Hepatocyte (in vitro differentiated cells): Measurements from ENCODE around the gene NBPF10.
"Not testable (repeated sequence)": the region's sequence is repeated elsewhere in the genome, so short reads cannot be mapped to it uniquely, and the experiment has no call there.

Experiments used
- EZH2 ChIP-seq: fragments of 200-600 bp; sonication (generic); IDR thresholded peaks from 2 replicates; pipeline ENCODE4 v1.6.1; 2016; ENCODE audit warnings: antibody characterized with exemption, mild to moderate bottlenecking, borderline replicate concordance
- EZH2phosphoT487 ChIP-seq: fragments of 200-600 bp; sonication (generic); IDR thresholded peaks from one replicate; pipeline ENCODE4 v1.6.1; 2018; ENCODE audit warnings: antibody characterized with exemption, mild to moderate bottlenecking, low read depth, moderate library complexity; ENCODE audit not compliant: unreplicated experiment, severe bottlenecking
- TF ChIP-seq, protein P1 (sequence below): fragments of 200-600 bp; sonication (generic); IDR thresholded peaks from 2 replicates; pipeline ENCODE4 v1.5.1; 2016; ENCODE audit warnings: antibody characterized with exemption, mild to moderate bottlenecking; ENCODE audit not compliant: poor library complexity

DNA sequence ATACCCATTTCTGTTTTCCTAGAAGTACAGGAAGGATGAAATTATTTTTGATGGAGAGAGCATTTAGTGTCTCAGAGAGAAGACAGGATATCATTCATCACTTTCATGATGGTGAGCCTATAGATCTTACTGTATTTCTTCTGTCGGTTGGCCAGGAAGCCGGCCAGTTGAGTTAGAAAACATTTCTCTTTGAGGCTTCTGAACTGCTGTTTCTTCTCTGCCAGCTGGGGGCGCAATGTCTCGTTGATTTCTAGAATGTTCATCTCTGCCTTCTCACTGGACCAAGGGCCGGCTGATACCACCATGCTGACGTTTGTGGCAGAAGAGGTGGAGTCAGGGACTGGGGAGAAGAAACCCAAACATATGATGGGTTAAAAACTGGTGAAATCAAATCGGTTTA, at the start of gene NBPF10:
- TF ChIP-seq EZH2, EZH2phosphoT487: not testable (repeated sequence)
- TF ChIP-seq, protein P1, sequence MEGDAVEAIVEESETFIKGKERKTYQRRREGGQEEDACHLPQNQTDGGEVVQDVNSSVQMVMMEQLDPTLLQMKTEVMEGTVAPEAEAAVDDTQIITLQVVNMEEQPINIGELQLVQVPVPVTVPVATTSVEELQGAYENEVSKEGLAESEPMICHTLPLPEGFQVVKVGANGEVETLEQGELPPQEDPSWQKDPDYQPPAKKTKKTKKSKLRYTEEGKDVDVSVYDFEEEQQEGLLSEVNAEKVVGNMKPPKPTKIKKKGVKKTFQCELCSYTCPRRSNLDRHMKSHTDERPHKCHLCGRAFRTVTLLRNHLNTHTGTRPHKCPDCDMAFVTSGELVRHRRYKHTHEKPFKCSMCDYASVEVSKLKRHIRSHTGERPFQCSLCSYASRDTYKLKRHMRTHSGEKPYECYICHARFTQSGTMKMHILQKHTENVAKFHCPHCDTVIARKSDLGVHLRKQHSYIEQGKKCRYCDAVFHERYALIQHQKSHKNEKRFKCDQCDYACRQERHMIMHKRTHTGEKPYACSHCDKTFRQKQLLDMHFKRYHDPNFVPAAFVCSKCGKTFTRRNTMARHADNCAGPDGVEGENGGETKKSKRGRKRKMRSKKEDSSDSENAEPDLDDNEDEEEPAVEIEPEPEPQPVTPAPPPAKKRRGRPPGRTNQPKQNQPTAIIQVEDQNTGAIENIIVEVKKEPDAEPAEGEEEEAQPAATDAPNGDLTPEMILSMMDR = peak; percentile 28
